Measurements from ENCODE around the gene HSPG2. TPM values are rescaled to one million over a fixed set of nuclear protein-coding genes. Genes with fewer than 3 reads are reported as not detected.
A peak's percentile ranks its signal among the peaks of the same experiment; 100 is the strongest.

The HSPG2 gene
- total and polyA plus RNA-seq, 9 of the 15 experiments (the other 6 are each of a cell fraction or from before 2014, with no cell fraction given): 0.14 to 160 (median 15.7) TPM

GRCh38 chr1:21941370-21941769 lies 4.3 kb upstream of the HSPG2 start (continued):
- TF ChIP-seq ETS1 (conservative IDR thresholded peaks at IDR 0.05; ENCODE audit: control insufficient read depth, low read depth, low read length): no peak
- TF ChIP-seq CBFA2T2 (conservative IDR thresholded peaks at IDR 0.05): 0 out of 2 replicates have a peak, but pooled peaks have one; percentile 13
- 0 out of 2 replicates have a peak, but pooled peaks have one; percentile 7 for TF ChIP-seq RAD51 (IDR thresholded peaks at IDR 0.05; ENCODE audit: borderline replicate concordance, low read depth)
- 0 out of 4 replicates have a peak, but pooled peaks of 1 of the 2 experiments have one; percentile 10 for TF ChIP-seq TRIM24 (IDR thresholded peaks at IDR 0.05)
- no peak for TF ChIP-seq ARID4B (CRISPR knock-in tag; IDR thresholded peaks at IDR 0.05)
- no peak for TF ChIP-seq NCOR1 (IDR thresholded peaks at IDR 0.05)
- TF ChIP-seq SRF (CRISPR knock-in tag; IDR thresholded peaks at IDR 0.05): no peak
- peak; percentile 11; the same call in 1 of the 2 replicates for TF ChIP-seq NR2C1 (IDR thresholded peaks at IDR 0.05)
- TF ChIP-seq NR2C1 (tag; IDR thresholded peaks at IDR 0.05): 0 out of 2 replicates have a peak, but pooled peaks have one; percentile 20
- TF ChIP-seq GTF2F1 (IDR thresholded peaks at IDR 0.05; ENCODE audit: low read depth, low read length): no peak
- no peak for TF ChIP-seq GATAD2B (IDR thresholded peaks at IDR 0.05; ENCODE audit: borderline replicate concordance)
